Stimulated activated CD8-positive, alpha-beta memory T cell treated with anti-CD3 and anti-CD28 coated beads, Interleukin-15, amount 100 ng/mL, for 48 hours (primary cell): ENCODE measurements around the gene PSAPL1.
"Not testable (repeated sequence)": the region's sequence is repeated elsewhere in the genome, so short reads cannot be mapped to it uniquely, and the experiment has no call there.

ENCODE experiments used
- DNase-seq, 2 donors: peaks; one replicate each; pipeline ENCODE4 v3.0.0-alpha.2; 2020; ENCODE audit warnings: low read depth in 2 of 2

PSAPL1 gene

DNA sequence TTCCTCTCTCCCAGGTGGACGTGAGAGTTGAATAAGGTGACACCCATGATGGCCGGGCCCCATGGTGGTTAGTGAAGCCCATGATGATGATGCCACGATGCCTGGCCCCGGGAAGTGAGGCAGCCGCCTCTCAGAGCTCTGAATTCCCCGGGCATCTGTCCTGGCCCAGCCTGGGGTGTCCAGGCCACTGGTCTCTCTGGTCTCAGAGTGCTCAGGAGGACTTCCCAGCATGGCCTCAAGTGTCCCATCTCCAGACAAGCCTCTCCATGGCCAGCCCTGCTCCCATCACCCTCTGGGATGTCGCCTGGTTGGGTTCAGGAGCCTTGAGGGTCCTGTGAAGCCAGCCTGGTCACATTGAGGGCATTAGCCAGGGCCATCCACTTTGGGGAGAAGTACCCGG lies 24.7 kb upstream of the PSAPL1 start:
- no peak for DNase-seq

DNA sequence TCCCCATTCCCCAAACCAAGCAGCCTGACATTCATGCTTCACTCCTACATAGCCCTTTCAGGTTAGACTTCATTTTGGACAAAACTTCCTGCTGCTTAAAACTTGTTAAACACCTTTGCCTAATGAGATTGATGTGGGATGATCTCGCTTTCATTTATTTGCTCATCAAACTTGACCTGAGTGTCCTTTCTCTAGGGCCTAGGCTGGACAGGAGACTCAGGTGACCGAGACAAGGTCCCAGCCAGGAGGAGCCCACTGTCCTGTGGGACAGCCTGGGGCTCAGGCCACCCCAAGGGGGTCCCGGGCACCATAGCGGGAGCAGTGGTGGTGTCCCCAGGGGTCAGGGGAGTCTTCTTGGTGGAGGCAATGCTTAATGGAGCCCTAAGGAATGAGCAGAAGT lies 23.7 kb upstream of the PSAPL1 start:
- no peak for DNase-seq

DNA sequence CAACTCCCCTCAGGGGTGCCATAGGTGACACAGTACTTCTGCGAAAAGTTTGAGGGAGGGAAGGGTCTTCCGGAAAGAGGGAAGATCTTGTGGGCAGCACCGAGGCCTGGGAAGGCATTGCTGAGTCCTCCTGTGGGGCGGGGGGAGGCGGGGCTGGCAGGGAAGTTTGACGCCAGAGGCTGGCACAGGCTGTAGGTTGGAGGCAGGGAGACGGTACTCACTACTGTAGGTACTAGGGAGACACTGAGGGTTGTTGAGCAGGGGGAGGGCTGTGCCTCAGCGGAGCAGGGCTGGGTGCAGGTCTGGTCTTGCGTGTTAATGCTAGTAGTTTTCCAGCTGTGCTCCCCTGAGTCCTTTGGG lies 23.3 kb upstream of the PSAPL1 start:
- no peak for DNase-seq

DNA sequence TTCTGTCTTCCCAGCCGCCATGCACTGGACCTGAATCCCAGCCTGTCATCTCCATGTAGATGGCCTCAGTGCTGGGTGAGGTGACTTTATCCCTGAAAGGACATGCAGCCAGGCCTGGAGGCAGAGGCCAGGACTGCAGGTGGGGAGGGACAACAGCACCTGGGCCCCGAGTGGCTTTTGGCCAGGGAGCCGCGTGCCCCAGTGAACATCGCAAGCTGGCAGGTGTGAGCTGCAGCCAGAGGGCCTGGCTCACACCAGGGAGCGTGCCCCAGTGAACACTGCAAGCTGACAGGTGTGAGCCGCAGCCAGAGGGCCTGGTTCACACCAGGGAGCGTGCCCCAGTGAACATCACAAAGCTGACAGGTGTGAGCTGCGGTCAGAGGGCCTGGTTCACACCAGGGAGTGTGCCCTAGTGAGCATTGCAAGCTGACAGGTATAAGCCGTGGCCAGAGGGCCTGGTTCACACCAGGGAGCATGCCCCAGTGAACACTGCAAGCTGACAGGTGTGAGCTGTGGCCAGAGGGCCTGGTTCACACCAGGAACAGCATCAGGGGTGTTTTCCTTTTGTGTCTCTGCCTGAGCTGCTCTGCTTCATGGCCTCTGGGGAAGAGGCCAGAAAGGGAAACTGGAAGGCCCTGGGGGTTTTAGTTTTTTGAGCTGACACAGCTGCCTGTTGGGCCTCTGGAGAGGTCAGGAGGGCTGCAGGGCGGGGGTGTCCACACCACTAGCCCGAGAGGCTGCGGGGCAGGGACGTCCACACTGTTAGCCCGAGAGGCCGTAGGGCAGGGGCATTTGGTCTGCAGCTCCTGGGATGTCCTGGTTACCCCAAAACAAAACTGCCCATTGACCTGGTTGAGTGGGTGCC lies 22.7 kb upstream of the PSAPL1 start:
- no peak for DNase-seq

DNA sequence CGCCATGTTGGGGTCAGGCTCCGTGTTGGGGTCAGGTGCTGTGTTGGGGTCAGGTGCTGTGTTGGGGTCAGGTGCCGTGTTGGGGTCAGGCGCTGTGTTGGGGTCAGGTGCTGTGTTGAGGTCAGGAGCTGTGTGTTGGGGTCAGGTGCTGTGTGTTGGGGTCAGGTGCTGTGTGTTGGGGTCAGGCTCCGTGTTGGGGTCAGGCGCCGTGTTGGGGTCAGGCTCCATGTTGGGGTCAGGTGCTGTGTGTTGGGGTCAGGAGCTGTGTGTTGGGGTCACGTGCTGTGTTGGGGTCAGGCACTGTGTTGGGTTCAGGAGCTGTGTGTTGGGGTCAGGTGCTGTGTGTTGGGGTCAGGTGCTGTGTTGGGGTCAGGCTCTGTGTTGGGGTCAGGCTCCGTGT lies 18.1 kb upstream of the PSAPL1 start:
- DNase-seq = not testable (repeated sequence)

DNA sequence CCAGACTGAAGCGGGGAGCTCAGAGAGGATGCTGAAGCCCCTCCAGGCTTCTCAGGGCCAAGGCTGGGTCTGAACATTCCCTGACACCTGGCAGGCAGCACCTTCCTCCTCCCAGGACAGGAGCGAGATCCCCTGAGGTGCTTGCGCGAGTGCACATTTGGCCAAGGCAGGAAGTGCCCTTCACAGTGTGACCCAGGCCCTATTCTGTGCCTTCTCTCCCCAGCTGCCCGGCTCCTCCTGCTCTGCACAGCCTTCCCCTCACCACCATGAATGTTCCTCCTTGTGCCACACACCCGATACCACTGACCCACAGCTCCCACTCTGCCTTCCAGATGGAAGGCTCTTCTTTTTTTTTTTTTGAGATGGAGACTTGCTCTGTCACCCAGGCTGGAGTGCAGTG lies 17.1 kb upstream of the PSAPL1 start:
- no peak for DNase-seq

DNA sequence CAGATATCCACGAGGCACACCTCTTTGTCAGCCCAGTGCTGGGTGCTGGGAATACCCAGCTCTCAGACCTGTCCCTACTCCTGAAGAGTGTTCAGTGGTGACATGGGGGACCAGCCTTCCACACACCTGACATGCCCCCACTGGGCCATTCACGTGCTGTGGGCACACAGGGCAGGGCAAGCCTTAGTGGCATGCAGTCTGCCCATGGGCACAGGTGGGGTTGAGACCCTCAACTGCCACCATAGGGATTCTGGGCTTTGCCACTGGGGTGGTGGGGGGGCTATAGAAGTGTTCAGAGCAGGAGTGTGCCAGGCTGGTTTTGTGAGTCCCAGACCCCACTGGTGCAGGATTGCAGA lies 16.7 kb upstream of the PSAPL1 start:
- DNase-seq = no peak

DNA sequence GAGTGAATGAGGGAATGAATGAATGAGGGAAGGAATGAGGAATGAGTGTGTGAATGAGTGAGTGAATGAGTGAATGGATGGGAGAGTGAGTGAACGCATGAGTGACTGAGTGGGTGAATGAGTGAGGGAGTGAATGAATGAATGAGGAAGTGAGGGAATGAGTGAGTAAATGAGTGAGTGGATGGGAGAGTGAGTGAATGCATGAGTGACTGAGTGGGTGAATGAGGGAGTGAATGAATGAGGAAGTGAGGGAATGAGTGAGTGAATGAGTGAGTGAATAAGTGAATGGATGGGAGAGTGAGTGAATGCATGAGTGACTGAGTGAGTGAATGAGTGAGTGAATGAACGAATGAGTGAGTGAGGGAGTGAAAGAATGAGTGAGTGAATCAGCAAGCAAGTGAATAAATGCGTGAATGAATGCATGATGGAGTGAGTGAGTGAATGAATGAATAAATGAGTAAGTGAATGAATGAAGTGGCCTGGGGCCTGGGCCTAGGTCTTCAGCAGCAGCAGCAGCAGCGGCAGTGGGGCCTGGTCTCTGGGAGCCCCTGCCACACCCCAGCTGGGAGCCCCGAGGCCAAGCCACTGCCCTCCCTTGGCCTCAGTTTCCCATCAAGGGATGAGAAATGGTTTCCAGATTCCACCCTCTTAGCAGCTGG lies 16.2 kb upstream of the PSAPL1 start:
- DNase-seq = no peak

DNA sequence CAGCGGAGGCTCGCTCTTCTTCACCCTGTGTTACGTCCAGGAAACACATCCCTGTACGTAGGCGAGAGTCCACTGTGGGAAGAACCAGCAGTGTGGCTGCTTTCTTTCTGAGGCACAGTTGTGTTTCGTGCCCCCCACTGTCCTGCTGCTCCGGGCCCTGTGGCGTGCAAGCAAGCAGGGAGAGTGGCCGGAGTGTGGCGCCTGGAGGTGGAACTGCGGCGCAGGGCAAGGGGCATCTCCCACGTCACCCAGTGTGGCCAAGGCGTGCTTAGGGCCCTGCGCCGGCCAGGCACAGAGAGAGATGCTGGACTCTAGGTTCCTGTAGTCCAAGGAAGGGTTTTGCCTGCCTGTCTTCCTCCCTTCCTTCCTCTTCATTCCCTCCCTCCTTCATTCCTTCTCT lies 13.3 kb upstream of the PSAPL1 start:
- DNase-seq = no peak

DNA sequence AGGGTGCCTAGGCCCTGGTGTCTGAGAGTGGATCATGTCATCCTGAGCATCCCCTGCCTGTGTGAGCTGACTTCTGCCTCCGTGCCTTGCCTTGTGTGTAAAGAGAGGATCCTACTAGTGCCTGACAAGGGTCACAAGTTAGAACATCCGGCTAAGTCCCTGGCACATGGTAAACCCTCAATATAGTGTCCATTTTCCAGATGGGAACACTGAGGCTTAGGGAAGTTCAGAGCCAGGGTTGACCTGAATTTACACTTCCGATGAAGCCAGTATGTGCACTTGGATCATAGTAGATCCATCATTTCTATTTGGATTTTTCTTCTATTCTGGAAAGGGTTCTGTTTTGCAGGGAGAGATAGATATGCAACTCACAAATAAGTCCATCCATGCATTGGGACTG lies 12.5 kb upstream of the PSAPL1 start:
- no peak for DNase-seq

DNA sequence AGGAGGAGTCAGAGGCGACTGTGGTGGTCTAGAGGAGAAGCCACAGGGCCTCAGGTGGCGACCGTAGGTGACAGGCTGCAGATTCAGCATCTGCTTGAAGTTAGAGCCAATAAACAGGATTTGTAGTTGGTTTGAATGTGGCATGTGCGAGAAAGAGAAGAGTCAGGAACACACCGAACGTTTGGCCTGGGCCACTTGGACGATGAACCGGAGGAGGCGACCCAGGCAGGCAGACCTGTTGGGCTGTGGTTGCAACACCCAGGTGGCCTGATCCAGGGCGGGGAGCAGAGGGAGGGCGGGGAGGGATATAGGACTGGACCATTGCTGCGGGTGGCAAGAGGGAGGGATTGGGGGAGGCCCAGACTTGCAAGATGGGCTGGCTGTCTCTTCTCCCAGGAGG lies 10.0 kb upstream of the PSAPL1 start:
- DNase-seq = no peak

DNA sequence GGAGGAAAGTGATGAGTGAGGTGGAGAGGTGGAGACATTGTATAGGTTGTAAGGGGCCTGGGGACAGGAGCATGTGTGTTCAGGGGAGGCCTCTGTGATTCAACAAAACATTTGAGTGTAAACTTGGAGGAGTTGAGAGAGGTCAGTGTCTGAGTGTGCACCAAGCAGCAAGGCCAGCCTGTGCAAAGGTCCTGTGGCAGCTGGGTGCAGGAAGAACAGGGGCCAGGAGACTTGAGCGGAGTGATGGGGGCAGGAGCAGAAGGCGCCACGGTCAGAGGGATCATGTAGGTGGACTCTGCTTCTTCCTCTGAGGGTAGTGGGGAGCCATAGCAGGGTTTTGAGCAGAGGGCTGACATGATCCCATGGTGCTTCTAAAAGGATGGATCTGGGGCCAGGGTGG lies 9.6 kb upstream of the PSAPL1 start:
- no peak for DNase-seq

DNA sequence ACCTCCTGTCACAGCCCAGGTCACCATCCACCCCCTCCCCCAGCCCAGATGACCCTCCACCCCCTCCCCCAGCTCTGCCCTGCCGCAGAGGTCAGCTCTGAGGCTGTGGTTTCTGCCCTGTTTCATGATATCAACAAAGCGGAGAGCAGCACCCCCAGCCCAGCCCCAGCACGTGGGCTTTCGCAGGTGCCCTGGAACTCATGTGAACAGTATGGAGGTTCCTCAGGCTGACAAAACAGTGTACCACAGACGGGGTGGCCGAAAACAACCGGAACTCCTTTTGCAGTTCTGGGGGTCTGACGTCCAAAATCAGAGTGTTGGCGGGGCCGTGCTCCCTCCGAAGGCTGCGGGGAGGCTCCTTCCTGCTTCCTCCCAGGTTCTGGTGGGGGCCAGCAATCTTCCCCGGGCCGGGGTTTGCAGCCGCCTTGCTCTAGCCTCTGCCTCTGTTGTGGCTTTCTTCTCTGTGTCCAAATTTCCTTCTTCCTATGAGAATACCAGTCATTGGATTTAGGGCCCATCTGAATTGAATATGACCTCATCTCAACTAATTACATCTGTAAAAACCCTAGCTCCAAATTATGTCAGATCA lies 7.9 kb upstream of the PSAPL1 start:
- DNase-seq = no peak

DNA sequence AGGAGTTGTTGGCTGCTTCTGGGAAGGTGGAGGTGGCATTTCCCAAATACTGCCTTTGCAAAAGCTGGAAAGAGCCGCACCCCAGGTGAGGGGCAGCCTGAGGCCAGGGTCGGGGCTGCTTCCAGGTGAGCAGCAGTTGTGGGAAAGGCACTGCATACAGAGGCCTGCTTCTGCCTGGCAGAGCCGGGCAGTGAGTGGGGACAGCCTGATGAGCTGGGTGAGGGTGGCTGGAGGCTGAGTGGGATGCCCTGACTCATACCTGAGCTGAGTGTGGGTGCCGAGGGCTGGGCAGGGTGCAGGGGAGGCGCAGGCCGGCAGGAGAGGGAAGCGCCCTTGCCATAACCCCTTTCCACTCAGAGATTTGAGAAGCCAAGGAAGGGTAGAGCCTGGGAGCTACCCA lies 6.5 kb upstream of the PSAPL1 start:
- DNase-seq = no peak

DNA sequence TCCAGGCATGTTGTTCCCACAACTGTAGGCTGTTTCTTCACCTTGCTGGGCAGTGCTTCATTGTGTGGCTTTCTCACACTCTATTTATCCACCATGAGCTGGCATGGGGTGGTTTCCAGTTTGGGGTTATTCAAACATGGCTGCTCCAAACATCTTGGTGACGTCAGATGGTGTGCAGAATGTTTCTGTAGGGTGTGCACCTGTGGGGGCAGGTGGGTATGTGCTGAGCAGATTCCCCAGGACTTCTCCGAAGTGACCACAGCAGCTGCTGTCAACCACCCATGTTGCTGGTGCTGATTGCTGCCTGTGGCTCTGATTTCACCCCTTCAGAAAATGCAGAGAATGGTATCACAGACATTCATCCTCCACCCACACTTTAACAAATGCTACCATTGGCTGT lies 5.0 kb upstream of the PSAPL1 start:
- DNase-seq = no peak

DNA sequence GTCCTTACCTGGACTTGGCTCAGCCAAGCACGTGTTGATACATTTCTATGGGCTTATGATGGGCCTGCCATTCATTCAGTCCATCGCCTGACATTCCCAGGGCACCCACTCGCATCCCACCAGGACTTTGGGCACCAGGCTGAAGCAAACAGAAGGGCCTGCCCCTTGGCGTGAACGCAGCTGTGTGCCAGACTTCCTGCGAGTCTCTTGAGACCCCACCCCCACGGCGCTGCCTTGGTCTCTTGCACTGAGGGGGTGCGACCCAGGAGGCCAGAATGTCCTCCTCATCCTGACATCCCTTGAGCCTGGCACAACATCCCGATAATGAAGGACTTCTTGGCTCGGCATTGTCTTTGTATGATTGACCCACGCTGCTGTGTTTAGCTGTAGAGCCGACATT lies 1.5 kb upstream of the PSAPL1 start:
- DNase-seq = no peak

DNA sequence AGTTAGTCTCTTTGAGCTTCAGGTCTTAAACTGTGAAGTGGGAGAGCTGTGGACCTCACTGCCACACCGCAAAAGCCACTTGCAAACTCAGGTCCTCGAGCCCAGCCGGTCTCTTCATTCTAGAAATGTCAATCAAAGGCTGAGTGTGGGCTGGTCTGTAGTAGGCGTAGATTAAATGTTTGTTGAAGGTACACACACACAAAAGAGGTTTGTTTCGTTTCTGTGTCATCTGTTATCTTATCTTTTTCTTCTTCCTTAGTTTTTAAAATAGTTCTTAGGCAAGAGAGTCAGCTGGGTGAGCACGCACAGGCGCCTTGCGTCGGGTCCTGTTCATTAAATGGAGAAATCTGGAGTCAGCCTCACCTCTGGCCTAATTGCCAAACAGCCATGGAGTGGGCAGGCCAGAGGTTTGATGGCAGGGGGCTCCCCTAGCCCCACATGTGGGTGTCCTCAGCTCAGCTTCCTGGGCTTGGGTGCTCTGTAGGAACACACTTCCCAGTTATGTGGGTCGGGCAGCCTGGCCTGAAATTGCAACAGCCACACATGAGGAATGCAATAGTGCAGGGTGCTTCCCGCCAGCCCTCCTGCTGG lies 836 bp upstream of the PSAPL1 start:
- DNase-seq = no peak

DNA sequence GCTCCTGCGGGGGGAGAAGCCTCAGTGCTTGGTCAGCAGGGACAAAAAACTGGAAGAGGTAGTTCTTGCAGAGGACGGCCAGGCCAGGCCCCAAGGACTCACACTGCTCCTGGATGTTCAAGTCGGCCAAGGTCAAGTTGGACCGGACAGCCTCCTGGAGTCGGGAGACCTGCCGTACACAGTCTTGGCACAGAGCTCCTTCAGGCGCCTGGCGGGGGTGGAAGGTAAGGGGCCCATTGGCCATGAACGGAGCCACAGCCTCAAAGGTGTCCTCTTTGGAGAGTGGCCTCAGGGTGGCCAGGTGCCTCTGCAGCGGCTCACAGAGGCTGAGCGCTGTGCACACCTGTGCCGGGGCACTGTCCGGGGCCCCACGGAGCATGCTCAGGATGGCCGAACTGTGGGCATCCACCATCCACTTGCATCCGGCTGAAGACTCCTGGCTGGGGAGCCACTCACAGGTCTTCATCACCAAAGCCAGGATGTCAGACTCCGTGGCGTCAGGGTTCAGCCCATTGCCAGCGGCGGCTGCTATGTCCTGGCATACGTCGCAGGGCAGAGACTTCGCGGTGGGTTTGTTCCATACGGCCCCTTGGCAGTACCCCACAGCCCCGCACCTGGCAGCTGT lies 477 bp downstream of the PSAPL1 start:
- no peak for DNase-seq

DNA sequence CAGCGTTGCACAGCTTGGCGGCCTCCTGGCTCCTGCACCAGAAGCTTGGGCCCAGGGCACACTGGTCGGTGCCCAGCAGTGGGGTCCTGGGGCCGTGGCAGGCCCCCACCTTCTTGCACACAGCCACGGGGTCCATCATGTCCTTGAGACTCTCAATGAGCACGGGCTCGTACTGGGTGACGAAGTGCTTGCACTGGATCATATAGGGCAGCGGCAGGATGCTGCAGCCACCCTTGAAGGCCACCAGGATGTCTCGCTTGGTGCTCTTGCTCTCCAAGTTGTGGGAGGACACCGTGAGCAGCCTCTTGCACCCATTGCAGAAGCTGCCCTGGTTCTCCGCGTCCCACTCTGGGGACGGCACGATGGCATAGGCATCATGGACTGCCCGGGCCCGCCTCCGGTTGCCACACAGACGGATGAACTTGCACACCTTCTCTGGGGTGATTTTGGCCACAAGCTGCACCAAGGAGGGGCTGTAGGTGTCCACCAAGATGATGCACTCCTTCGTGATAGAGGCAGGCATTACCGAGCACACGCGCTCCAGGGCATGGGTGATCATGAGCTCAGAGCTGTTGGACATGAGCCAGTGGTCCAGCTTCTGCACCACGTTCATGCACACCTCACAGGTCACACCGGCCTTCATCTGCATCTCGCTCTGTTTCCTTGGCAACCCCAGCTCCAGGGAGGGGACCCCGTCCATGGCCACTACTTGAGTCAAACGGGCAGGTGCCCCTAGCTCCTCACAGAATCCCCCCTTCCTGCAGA lies 1.2 kb downstream of the PSAPL1 start:
- DNase-seq = no peak

DNA sequence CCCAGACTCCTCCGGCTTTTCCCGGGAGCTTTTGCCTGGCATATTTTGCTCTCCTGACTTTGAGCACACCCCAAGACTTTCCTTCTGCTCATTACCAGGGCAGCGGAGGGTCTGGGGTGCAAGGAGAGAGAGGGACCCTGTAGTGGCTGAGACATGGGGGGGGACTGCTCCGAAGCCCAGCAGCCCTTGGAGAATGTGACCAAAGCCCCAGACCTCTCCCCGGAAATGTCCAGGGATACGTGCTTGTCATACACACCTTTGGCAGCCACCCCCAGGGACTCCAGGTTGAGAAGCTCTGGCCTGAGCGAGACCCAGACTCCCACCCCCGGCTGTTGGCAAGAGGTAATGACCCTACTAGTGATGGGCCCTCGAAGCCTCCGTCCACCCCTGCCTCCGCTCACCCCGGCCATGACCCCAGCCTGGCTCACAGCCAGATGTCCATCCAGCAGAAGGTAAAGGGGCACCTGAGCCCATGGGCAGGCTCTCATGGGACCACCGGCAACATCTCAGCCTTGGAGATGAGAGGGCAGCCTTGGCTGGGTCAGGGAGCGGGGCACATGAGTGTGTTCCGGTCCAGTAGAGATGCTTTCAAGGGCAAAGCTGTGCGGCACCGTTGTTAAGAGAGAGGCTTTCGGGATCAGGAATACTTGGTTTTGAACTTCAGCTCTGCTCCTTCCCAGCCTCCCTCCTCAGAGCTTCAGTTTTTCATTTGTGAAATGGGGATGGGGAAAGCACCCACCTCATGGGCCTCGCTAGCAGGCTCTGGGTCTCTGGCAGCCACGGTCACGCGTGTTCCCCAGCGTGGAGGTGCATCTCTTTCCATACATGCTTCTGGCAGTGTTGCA lies 2.0 kb downstream of the PSAPL1 start:
- DNase-seq = no peak
